ENCODE data around the gene PGAP3. TPM values are rescaled to one million over a fixed set of nuclear protein-coding genes. Genes with fewer than 3 reads are reported as not detected.

PGAP3 gene
- total RNA-seq, 1 donor, result 10.9 TPM

DNA sequence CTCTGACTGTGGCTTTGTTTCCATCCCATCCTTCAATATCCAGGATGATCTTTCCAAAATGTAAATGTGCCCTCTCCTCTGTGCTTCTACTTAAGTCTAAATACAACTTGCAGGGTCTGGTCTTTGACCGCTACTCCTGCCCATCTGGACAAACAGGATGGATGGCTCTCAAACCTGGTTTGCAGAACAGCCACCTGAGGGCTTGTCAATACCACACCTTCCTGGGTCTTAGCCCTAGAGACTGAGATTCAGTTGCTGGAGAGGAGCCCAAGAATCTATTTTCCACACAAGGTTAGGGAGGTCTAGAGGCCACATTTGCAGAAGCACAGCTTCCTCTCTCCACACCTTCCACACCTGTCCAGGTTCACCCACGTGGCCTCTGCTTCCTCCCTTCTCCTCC is 48.0 kb upstream of the PGAP3 start:
- H3K79me2 ChIP-seq (ENCODE audit: insufficient read depth, low read length), result no peaks in the 10 kb centered on the region
- peak; percentile 34 for DNase-seq (ENCODE audit: insufficient read length, low spot score, missing footprints)

DNA sequence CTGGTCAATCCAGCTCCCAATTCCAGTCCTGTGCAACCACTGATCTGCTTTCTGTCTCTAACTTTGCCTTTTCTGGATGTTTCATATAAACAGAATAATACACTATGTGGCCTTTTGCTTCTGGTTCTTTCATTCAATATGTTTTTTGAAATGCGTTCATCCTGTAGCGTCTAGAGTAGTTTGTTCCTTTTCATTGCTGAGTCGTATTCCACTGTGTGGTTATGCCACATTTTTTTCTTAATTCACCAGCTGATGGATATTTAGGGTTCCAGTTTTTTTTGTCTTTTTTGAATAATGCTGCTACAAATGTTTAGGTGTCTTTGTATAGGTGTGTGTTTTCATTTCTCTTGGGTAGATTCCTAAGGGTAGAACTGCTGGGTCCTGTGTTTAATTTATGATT is 44.7 kb upstream of the PGAP3 start:
- H3K4me1 ChIP-seq (ENCODE audit: insufficient read depth, low read length), result peaks cover 6% of the 10 kb centered on the region
- no peak overlapping the region for H2AFZ ChIP-seq (ENCODE audit: low read length)

More for the DNA sequence above, 48.0 kb upstream of the PGAP3 start:
- H3K36me3 ChIP-seq (ENCODE audit: insufficient read depth, low read length), result no peaks in the 10 kb centered on the region
- no peak overlapping the region for H2AFZ ChIP-seq (ENCODE audit: low read length)
- no peak overlapping the region for H3K27ac ChIP-seq (ENCODE audit: low read depth, low read length)
- peaks cover 16% of the 10 kb centered on the region for H3K4me1 ChIP-seq (ENCODE audit: insufficient read depth, low read length)
- H3K27me3 ChIP-seq (ENCODE audit: insufficient read depth, low read length), result peaks cover 14% of the 10 kb centered on the region
- H3K4me3 ChIP-seq (ENCODE audit: insufficient read depth, low read length), result no peak overlapping the region
- TF ChIP-seq, protein P1, sequence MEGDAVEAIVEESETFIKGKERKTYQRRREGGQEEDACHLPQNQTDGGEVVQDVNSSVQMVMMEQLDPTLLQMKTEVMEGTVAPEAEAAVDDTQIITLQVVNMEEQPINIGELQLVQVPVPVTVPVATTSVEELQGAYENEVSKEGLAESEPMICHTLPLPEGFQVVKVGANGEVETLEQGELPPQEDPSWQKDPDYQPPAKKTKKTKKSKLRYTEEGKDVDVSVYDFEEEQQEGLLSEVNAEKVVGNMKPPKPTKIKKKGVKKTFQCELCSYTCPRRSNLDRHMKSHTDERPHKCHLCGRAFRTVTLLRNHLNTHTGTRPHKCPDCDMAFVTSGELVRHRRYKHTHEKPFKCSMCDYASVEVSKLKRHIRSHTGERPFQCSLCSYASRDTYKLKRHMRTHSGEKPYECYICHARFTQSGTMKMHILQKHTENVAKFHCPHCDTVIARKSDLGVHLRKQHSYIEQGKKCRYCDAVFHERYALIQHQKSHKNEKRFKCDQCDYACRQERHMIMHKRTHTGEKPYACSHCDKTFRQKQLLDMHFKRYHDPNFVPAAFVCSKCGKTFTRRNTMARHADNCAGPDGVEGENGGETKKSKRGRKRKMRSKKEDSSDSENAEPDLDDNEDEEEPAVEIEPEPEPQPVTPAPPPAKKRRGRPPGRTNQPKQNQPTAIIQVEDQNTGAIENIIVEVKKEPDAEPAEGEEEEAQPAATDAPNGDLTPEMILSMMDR (IDR thresholded peaks at IDR 0.05; ENCODE audit: extremely low read depth, low read depth, low read length), result no peak
- H4K20me1 ChIP-seq (ENCODE audit: insufficient read depth, low read length), result no peaks in the 10 kb centered on the region
- no peaks in the 10 kb centered on the region for H3K9me3 ChIP-seq (ENCODE audit: low read depth, low read length)
- no peak overlapping the region for H3K4me2 ChIP-seq (ENCODE audit: insufficient read depth, low read length)

DNA sequence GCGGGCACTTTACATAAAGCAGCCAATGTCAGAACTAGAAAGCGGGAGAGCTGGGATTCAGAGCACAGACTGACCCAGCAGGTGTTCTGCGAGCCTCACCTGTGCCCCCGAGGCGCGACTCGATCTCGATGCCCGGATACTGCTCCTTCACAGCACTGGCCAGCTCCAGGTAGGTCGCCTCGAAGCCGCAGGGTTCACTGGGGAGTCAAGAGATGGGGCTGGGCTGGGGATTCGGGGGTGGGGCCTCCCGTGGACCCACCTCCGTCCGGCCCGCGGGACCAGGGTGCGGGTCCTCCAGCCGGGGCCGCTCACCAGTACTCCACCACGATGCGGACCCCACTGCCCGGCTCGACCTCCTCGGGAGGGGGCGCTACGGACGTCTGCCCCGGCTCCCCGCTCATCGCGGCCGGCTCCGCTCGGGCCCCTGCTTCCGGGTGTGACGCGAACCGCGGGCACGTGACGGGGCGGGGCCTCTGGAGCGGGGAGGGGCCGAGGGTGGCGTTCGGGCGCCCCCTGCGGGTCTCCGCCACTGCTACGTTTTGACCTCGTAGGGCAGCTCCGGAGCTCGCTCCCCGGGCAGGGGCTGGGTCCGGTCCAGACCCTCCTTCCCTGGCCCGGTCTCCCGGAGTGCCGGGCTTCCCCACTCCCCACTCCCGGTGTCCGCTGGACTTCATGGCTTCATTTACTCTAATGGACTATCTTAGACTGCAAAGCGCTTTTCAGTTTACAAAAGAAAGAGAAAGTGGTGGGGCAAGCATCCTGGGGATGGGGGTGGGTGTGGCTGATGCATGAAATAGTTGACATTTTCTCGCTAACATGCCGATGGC is 42.5 kb upstream of the PGAP3 start, which contains the start of gene MIEN1:
MIEN1 (minus strand) TSS at position 438 of the 827 bp plus-strand sequence; CDS start at position 401, 37 bp downstream.
- TF ChIP-seq, protein P1 (IDR thresholded peaks at IDR 0.05; ENCODE audit: extremely low read depth, low read depth, low read length), result peak; percentile 63
- H3K9me3 ChIP-seq (ENCODE audit: low read depth, low read length), result no peaks in the 10 kb centered on the region
- peak within 1 kb of the TSS; percentile 83 for H3K4me3 ChIP-seq (ENCODE audit: insufficient read depth, low read length)
- H4K20me1 ChIP-seq (ENCODE audit: insufficient read depth, low read length), result no peaks in the 10 kb centered on the region
- no peaks in the 10 kb centered on the region for H3K27me3 ChIP-seq (ENCODE audit: insufficient read depth, low read length)
- peak within 1 kb of the TSS; percentile 69 for H3K27ac ChIP-seq (ENCODE audit: low read depth, low read length)
- peaks cover 14% of the 10 kb centered on the region for H3K36me3 ChIP-seq (ENCODE audit: insufficient read depth, low read length)
- peak; percentile 99 for DNase-seq (ENCODE audit: insufficient read length, low spot score, missing footprints)
- peak within 1 kb of the TSS; percentile 92 for H2AFZ ChIP-seq (ENCODE audit: low read length)
- no peaks in the 10 kb centered on the region for H3K79me2 ChIP-seq (ENCODE audit: insufficient read depth, low read length)
- peaks cover 6% of the 10 kb centered on the region for H3K4me1 ChIP-seq (ENCODE audit: insufficient read depth, low read length)
- H3K4me2 ChIP-seq (ENCODE audit: insufficient read depth, low read length), result peak within 1 kb of the TSS; percentile 81

More for the DNA sequence above, 44.7 kb upstream of the PGAP3 start:
- Histone ChIP-seq H3K4me3 (ENCODE audit: insufficient read depth, low read length) (no peak overlapping the region), H4K20me1 (ENCODE audit: insufficient read depth, low read length) (no peaks in the 10 kb centered on the region), H3K9me3 (ENCODE audit: low read depth, low read length) (no peaks in the 10 kb centered on the region), H3K27ac (ENCODE audit: low read depth, low read length) (no peak overlapping the region), H3K36me3 (ENCODE audit: insufficient read depth, low read length) (no peaks in the 10 kb centered on the region), H3K79me2 (ENCODE audit: insufficient read depth, low read length) (no peaks in the 10 kb centered on the region), H3K27me3 (ENCODE audit: insufficient read depth, low read length) (peaks cover 7% of the 10 kb centered on the region), H3K4me2 (ENCODE audit: insufficient read depth, low read length) (no peak overlapping the region)
- DNase-seq (ENCODE audit: insufficient read length, low spot score, missing footprints), result peak; percentile 45
- TF ChIP-seq, protein P1 (IDR thresholded peaks at IDR 0.05; ENCODE audit: extremely low read depth, low read depth, low read length), result no peak

DNA sequence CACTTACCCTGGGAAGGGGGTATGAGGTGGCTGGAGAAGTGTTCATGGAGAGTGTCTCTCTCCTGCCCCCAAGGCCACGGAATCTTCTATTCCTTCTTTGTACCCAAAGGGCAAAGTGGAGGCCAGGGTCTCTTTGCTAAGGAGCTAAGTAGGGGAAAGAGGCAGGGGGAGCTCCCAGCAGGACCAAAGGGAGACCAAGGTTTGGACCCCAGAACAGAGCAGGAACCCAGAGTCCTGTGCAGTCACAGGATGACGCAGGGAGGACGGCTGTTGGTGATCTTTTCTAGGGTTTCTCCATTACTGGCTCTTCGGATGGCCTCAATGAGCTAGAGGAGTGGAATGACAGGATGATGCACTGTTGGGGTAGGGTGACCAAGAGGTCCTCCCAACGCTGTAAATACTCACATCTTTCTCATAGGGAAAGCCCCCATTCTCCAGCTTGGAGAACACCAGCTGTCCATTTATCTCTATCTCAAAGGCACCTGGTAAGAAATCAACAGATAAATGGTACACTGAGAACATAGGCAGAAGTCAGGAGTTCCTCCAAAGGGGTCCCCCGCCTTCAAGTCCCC is 41.5 kb upstream of the PGAP3 start:
- Histone ChIP-seq H4K20me1 (ENCODE audit: insufficient read depth, low read length) (no peaks in the 10 kb centered on the region), H3K4me2 (ENCODE audit: insufficient read depth, low read length) (peak overlapping the region; percentile 81), H3K4me3 (ENCODE audit: insufficient read depth, low read length) (peak overlapping the region; percentile 83), H3K79me2 (ENCODE audit: insufficient read depth, low read length) (no peaks in the 10 kb centered on the region), H3K9me3 (ENCODE audit: low read depth, low read length) (no peaks in the 10 kb centered on the region), H3K36me3 (ENCODE audit: insufficient read depth, low read length) (peaks cover 23% of the 10 kb centered on the region), H3K27me3 (ENCODE audit: insufficient read depth, low read length) (no peaks in the 10 kb centered on the region), H2AFZ (ENCODE audit: low read length) (no peak overlapping the region), H3K27ac (ENCODE audit: low read depth, low read length) (peak overlapping the region; percentile 69), H3K4me1 (ENCODE audit: insufficient read depth, low read length) (peaks cover 6% of the 10 kb centered on the region)
- DNase-seq (ENCODE audit: insufficient read length, low spot score, missing footprints), result peak; percentile 85
- TF ChIP-seq, protein P1 (IDR thresholded peaks at IDR 0.05; ENCODE audit: extremely low read depth, low read depth, low read length), result no peak

Data from osteoblast (primary cell).